Germinal center (tissue), 1 donor: ENCODE results near the gene CPNE1.
A peak's percentile ranks its signal among the peaks of the same experiment; 100 is the strongest.
"Not testable (repeated sequence)": the region's sequence is repeated elsewhere in the genome, so short reads cannot be mapped to it uniquely, and the experiment has no call there.

Experiments
- DNase-seq: peaks from one replicate; pipeline ENCODE4 v3.0.0; 2012; ENCODE audit warnings: mixed read lengths, low spot score

The CPNE1 gene

DNA sequence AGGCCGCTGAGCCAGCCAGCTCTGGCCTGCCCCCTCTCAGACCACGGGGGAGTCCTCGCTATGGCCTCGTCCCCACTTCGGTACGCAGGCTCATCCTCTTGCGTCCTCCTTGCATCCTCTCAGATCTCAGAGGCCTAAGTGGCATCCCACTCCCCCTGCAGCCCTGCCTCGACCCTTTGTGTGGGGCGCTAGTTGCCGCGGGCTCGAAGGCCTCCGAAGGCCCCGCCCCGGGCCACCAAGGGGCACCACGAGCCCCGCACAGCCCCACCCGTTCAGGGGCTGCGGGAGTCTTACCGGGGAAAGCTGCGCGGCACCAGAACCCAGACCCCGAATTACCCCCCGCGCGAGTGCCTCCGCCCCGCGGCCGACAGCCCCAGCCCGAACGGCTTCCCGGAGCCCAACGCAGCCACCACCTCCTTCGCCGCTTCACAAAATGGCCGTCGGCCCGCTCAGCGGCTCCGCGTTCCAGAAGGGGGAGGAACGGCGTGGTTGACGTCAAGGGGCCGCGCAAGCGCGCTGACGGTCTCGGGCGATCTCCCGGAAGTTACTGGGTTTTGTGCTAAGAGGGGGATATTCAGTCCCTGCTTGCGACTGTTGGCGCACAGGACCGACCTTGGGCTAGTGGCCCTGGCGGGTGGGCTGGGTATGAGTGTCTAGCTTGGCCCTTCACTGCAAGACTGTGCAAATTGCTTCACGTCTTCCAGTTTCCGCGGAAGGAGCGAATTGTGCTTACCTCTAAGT, at the start of gene CPNE1, which contains the start of gene RBM12:
Gene CPNE1 (minus strand): TSS at position 435 of the 741 bp plus-strand sequence. CDS start 31,977 bp downstream, outside the sequence.
Gene RBM12 (minus strand): TSS at position 435 of the 741 bp plus-strand sequence. CDS start 9,578 bp downstream, outside the sequence.
- peak; percentile 98 for DNase-seq

DNA sequence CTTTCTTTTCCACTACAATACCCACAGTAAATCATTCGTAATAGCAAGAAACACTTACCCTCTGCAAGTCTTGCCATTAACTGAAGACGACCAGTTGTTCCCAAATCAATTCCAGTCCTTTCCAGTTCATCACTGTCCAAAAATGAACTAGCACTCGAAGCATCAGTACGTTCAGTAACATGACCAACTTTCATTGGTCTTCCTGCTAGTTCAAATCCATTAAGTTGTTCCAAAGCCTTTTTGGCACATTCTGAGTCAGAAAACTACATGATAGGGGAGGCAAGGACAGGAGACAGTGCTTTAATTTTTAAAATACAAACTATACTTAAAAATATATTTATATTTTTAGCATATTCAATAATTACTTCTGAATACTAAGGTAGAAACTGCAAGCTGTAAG, 49.4 kb upstream of the CPNE1 start:
- no peak for DNase-seq

DNA sequence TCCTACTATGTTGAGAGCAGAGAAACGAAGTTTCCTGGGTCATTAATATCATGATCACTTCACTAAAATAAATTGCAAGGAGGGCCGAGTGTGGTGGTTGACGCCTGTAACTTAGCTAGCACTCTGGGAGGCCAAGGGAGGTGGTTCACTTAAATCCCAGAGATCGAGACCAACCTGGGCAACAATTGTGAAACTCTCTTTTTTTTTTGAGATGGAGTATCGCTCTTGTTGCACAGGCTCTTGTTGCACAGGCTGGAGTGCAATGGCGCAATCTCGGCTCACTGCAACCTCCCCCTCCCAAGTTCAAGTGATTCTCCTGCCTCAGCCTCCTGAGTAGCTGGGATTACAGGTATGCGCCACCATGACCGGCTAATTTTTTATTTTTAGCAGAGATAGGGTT, 48.4 kb upstream of the CPNE1 start:
- not testable (repeated sequence) for DNase-seq

DNA sequence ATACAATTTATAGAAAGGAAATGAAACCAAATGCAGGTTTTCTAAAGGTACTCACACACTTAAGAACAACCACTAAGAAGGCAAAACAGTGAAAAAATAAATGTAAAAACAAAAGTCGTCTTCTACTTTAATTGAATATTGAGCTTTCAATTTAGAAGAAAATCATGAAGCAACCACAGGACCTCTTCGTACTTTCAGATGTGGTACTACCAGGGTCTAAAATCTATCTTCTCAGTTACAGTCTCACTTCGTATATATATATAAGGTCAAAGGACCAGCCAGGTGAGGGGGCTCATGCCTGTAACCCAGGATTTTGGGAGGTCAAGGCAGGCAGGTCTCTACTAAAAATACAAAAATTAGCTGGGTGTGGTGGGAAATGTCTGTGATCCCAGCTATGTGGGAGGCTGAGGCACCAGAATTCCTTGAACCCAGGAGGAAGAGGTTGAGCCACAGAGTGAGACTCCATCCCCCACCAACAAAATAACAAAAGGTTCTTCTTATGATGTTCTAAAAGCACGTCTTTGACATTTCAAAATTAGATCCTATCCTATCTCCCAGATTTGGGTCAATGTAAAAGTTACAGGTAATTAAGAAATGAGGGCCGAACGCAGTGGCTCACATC, 47.0 kb upstream of the CPNE1 start:
- no peak for DNase-seq

DNA sequence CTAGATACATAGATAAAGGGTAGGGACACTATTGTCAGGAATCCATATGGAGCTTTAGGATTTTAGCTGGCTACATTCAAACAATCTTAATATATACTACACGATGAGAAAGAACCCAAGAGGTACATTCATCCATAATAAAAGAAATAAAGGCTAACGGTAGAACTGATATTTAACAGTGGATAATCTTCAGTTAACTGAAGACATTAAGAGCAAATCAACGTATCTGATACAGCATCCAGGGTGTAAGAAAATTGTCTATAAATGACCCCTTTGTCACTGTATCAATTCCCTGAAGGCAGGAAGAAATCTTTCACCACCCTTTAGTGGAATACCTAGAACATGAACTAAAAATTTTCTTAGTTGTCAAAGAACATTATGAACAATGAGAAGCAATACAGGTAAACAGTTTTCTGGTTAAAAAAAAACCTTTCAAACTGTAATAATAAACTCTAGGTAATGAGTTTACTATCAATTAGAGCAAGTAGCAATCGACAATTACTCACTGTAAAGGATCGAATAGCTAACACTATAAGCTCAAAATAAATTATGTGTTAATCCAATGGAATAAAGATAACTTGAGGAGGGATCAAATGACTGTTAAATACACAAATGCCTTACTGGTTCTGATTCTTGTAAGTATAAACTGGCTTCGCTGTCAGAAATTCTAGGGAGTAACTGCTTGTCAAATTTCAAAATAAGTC, 46.3 kb upstream of the CPNE1 start:
- no peak for DNase-seq

DNA sequence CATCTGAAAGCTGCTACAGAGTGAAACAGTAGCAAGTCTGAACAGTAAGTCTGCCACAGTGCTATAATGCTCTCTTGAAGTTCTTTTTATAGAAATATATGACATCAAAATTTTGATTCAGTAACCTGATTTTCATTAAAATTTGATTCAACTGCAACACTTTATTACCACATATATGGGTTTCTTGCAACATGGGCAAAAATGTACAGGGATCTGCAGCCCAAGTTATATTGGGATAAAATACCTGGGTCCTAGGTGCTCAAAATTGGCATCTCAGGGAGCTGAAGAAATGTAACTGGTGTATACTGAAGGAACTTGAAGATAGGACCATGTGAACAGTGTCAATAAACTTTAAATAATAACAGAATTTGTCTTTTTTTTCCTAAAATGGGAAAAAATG, 45.3 kb upstream of the CPNE1 start:
- no peak for DNase-seq

DNA sequence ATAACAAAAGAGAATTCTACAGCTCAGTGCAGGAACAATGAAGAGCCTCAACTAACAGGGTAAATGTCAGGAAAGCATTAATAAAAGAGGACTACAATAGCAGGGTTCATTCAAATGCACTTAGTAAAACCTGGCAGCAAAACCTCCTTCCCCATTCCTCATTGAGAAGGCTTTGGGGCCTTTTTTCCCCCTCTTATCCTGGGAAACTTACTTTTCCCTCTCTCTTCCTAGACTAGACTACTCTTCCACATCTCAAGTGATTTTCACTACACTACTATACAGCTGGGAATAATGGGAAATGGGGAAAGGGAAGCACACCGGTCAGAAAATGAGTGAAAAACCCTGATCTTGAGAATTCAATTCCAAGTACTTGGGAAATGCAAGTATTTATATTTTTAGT, 44.6 kb upstream of the CPNE1 start:
- DNase-seq: no peak

DNA sequence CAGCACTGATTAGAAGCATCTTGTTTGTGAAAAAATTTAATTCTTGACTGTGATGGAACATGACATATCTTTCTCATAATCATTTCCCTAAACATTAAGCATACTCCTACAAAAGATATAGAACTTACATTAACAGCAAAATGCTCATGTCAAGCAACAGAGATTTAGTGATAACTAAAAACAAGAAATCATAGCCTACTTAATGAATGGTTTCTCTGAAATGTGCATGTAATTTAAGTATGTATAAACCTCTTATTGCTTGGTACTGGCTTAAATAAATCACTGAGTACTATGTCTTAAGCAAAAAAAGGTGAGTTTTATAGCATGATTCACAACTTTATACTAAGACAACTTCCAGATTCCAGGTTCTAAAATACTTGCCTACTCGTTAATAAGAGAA, 43.8 kb upstream of the CPNE1 start:
- DNase-seq: no peak

DNA sequence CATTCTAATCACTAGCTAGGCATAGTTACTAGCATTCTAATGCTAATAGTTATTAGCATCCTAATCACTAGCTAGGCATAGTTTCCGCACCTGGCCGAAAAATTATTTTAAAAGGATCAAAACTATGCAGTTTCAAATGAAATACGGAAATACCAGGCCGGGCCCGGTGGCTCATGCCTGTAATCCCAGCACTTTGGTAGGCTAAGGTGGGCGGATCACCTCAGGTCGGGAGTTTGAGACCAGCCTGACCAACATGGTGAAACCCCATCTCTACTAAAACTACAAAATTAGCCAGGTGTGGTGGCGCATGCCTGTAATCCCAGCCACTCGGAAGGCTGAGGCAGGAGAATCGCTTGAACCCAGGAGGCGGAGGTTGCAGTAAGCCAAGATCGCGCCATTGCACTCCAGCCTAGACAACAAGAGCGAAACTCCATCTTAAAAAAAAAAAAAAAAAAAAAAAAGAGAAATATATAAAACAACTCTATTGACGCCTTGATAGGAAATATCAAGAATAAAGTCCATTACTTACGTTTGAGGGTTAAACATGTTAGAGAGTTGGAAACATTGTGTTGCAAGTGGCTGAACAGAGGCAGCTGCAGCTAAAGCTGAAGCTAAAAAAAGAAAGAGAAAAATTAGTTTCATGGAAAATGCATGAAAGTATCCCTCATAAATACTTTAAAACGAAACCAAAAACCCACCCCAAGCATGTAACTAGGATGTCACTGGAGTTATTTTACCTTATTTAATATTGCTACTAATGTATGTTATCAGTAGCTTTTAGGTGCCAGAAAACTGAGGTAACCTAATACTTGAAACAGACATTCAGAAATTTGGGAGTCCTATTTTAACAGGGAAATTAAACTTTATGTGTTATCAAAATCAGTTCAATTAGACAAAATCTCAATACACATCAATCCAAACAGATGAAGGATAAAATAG, 42.2 kb upstream of the CPNE1 start:
- DNase-seq: not testable (repeated sequence)

DNA sequence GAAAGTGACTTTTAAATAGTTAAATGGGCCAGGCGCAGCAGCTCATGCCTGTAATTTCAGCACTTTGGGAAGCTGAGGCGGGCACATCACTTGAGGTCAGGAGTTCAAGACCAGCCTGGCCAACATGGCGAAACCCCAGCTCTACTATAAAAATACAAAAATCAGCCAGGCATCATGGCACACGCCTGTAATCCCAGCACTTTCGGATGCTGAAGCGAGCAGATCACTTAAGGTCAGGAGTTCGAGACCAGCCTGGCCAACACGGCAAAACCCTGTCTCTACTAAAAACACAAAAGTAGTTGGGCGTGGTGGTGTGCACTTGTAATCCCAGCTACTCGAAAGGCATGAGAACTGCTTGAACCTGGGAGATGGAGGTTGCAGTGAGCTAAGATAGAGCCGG, 41.2 kb upstream of the CPNE1 start:
- DNase-seq: not testable (repeated sequence)

DNA sequence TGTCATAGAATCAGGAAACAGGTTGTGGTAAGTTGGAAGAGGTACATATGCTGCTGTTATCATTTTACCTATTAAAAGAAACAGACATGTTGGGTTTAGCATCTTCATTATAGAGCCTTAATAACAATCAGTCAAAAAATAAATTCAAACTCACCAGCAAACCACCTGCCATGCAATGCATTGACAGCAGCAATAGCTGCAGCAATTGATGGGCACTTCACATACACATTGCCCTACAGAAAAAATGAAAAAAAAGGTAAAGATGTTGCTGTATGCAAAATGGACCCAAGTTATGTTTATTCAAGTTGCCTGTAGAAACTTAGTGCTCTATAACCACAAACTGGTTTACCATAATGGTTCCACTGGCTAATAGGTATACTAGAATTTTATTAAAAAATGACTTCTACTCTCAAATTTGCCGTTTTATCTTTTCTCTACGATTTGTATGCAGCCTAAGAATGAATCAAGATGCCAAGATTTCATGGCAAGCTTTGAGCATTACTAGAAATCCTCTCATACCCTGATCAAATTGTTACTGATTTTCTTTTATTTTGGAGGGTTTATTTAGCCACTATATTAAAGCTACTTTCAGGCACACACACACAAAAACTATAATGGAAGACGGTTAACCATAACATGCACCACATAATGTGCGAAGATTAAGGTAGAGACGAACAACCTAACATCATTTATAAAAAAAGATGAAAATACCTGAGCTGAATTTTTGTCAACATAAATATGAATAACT, 40.0 kb upstream of the CPNE1 start:
- DNase-seq: no peak

DNA sequence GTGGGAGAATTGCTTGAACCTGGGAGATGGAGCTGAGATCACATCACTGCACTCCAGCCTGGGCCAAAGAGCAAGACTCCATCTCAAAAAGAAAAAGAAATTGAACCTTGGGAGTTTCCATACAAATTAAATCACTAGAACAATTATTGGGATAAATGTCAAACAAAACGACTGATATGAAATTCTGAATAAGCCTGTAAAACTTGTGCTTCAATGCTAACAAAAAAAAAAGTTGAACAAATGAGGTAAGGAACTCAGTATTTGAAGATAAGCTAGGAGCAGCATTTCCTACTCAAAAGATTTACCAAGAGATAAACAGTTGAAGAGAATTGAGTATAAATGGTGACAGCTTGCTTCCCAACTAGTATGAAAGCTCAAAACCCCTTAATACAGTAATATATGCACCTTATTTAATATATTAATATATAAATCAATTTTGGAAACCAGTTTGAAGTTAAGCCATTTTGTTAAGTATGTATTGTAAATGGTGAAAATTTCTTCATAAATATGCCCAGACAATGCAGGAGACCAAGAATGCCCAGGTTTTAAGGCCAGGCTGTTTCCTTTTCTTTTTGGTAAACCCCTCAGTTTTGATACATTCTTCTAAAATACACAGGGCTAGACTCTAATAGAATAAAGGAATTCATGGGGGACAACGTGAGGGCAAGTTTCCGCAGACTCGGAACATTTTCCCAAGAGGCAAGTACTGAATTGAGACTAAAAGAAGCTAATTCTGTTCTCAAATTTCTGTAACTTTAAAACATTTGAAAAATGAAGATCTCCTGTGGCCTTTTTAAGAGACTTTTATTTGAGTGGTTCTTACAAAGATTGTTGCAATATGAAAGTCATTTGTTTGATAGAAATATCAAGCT, 38.4 kb upstream of the CPNE1 start:
- DNase-seq: no peak

DNA sequence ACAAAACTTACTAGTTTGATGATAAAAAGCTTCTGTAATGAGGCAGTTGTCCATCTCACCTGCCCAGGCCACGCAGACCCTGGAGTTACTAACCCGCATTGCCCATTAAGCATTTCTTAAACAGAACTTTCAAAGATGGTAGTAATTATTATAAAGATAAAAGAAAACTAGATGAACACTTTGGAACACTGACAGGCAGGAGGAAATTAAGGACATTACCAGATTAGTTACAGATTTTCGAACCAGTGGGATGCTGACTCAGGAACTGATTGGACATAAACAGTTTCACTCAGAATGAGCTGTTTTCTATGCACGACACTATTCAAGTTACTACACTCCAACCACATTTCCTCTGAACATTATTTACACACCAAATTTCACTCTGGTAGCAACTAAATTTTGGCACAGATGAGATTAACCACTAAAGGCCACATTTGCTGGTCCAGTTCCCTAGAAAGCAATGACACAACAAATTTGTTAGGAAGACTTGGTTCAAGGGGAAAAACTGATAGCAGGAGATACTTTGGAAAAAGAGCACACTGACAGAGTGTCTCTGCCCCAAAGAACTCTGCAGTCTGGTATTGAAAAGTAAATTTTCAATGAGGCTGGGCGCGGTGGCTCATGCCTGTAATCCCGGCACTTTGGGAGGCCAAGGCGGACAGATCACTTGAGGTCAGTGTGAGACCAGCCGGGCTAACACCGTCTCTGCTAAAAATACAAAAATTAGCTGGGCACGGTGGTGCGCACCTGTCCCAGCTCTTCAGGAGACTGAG, 37.5 kb upstream of the CPNE1 start:
- no peak for DNase-seq

DNA sequence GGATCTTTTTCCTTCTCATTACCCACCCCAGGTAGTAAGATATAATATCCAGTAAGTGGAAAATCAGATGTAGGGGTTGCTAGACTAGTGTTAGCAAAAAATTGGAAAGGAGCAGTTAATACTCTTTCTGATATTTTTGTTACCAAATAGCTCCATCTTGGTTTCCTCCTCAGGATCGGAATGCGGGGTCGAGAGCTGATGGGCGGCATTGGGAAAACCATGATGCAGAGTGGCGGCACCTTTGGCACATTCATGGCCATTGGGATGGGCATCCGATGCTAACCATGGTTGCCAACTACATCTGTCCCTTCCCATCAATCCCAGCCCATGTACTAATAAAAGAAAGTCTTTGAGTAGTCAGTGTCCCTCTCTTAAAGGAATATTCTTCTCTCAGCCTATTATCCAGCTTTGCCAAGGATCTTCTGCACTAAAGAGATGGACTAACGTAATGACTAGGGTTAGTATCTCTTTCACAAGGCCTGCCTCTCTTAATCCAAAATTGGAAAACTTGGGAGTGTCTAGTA, 36.0 kb upstream of the CPNE1 start:
- no peak for DNase-seq

DNA sequence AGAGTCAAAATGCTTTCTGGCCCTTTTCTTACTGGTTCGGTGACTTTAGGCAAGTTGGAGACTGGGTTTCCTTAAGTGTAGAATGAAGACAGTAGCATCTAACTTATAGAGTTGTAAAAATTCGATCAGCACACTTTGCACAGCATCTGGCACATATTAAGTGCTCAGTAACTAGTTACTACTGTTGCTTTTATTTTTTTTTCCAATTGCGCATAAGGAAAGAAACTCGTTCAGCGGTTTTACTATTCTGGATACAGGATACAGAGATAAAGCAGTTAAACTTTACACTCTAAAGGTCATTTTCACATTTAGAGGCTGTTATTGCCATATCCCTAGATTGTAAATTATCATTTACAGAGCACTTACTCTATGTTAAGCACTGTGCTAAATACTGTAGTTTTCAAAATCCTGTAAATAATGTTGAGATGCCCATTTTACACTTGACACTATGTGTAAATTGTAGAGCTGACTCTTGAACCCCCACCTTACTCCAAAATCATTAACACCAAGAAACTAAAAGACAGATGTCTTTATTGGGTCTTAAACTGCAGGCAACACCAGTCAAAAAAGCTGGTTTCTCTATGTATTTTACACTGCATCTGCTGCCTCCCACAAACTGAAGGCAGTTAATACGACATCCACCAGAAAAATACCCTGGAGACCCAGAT, 35.4 kb upstream of the CPNE1 start:
- DNase-seq: no peak

DNA sequence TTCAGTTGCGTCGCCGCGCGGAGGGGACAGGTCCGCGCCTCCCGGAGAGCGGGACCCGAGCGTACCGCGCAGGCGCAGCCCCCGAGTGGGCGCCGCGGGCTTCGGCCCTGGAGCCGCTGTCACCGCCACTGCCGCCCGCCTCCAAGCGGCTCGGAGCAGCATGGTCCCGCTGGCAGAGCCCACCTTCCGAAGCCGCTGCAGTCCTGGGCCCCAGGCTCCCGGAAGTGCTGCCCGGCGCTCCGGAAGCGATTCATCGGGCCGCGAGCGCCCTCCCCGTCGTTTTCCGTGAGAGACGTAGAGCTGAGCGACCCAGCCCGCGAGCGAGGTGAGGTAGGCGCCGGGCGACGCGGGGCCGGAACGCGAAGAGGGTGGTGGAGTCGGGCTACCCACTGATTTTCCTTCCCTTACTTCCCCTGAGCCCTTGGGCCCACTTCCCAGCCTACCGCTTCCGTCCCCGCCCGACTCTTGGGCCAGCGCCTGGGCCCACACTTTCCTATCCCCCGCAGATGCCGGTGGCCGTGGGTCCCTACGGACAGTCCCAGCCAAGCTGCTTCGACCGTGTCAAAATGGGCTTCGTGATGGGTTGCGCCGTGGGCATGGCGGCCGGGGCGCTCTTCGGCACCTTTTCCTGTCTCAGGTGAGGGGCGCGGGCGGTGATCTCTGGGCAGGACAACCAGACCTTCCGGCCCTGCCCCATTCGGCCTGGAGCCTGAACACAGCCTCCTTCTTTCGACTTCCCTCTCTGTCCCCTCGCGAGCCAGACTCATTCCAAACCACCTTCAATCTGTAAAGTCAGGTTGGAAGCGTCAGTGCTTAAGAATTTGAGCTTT, 34.6 kb upstream of the CPNE1 start, which contains the start of the genes NFS1 and ROMO1:
Gene NFS1 (minus strand): TSS at position 226 of the 830 bp plus-strand sequence. CDS start 64 bp downstream, at position 162.
Gene ROMO1 (plus strand): TSS at position 279 of the 830 bp plus-strand sequence. CDS start 228 bp downstream, at position 507.
- DNase-seq: peak; percentile 93
